PC-9 (cell line): Measurements from ENCODE around the gene HAGHL. TPM values are rescaled to one million over a fixed set of nuclear protein-coding genes. Genes with fewer than 3 reads are reported as not detected.

Experiments
- BruUV-seq: library from RNA; stranded (reverse); fragments of 400-500 nt; replicated peaks from 2 replicates; lab custom pipeline; 2021; lab: Mats Ljungman, UMichigan
- CTCF ChIA-PET: fragments of 300-600 bp; sonication (Branson Sonifier 250); formaldehyde crosslinking; loops from one replicate; lab custom pipeline; 2022; ENCODE audit warnings: antibody characterized with exemption; lab: Charles Lee
- POLR2A ChIA-PET: fragments of 300-600 bp; sonication (Branson Sonifier 250); formaldehyde crosslinking; loops from one replicate; lab custom pipeline; 2022; ENCODE audit warnings: antibody characterized with exemption; ENCODE audit not compliant: unreplicated experiment; lab: Charles Lee
- DNase-seq, 2 experiments: peaks; one replicate each; pipeline versions ENCODE4 v3.0.0 to v3.0.0-alpha.2; 2015 to 2022; ENCODE audit warnings: mixed read lengths in 1 of 2
- H2AFZ ChIP-seq: fragments of 200-600 bp; sonication (generic); 2 replicates; pipeline ENCODE4 v1.8.1; 2017; ENCODE audit warnings: antibody characterized with exemption
- H3F3A ChIP-seq: fragments of 200-600 bp; sonication (generic); 2 replicates; pipeline ENCODE4 v1.8.1; 2017; ENCODE audit warnings: antibody characterized with exemption, mild to moderate bottlenecking, low read depth; ENCODE audit not compliant: insufficient read depth
- H3K27ac ChIP-seq: fragments of 200-600 bp; sonication (generic); 2 replicates; pipeline ENCODE4 v1.6.1; 2016; ENCODE audit warnings: mixed run types
- H3K27me3 ChIP-seq: fragments of 200-600 bp; sonication (generic); 2 replicates; pipeline ENCODE4 v1.6.1; 2016; ENCODE audit warnings: low read depth, mixed run types; ENCODE audit not compliant: insufficient read depth
- H3K36me3 ChIP-seq: fragments of 200-600 bp; sonication (generic); 2 replicates; pipeline ENCODE4 v1.6.1; 2016; ENCODE audit warnings: low read depth, mixed run types
- H3K4me1 ChIP-seq: fragments of 200-600 bp; sonication (generic); replicated peaks from 2 replicates; pipeline ENCODE4 v1.6.1; 2016; ENCODE audit warnings: mixed run types; ENCODE audit not compliant: insufficient read depth
- H3K4me2 ChIP-seq: fragments of 200-600 bp; sonication (generic); 2 replicates; pipeline ENCODE4 v1.6.1; 2017; ENCODE audit warnings: mixed run types
- H3K4me3 ChIP-seq: fragments of 200-600 bp; sonication (generic); 2 replicates; pipeline ENCODE4 v1.6.1; 2016; ENCODE audit warnings: mixed run types
- H3K79me2 ChIP-seq: fragments of 200-600 bp; sonication (generic); 2 replicates; pipeline ENCODE4 v1.6.1; 2017; ENCODE audit warnings: low read depth, mixed run types
- H3K9me2 ChIP-seq: fragments of 200-600 bp; sonication (generic); 2 replicates; pipeline ENCODE4 v1.8.1; 2017; ENCODE audit warnings: mild to moderate bottlenecking; ENCODE audit not compliant: insufficient read depth
- H3K9me3 ChIP-seq: fragments of 200-600 bp; sonication (generic); 2 replicates; pipeline ENCODE4 v1.8.1; 2016; ENCODE audit warnings: low read depth; ENCODE audit not compliant: insufficient read depth
- H4K20me1 ChIP-seq: fragments of 200-600 bp; sonication (generic); 2 replicates; pipeline ENCODE4 v1.8.1; 2017; ENCODE audit not compliant: insufficient read depth
- EZH2 ChIP-seq: fragments of 200-600 bp; sonication (generic); IDR thresholded peaks from 2 replicates; pipeline ENCODE4 v1.8.0; 2017; ENCODE audit warnings: antibody characterized with exemption, low read depth
- intact Hi-C: fragments of 100-400 bp; cut with micrococcal nuclease; formaldehyde crosslinking; loops from one replicate; pipeline ENCODE4 v1.10.0; 2022; ENCODE audit not compliant: unreplicated experiment
- total RNA-seq: library from RNA; stranded (reverse); gene quantifications from 2 replicates; pipeline ENCODE4 v1.2.3, GENCODE V29; 2021
- TF ChIP-seq, protein P1 (sequence below): fragments of 200-600 bp; sonication (generic); conservative IDR thresholded peaks from 2 replicates; pipeline ENCODE4 v1.6.1; 2017; ENCODE audit warnings: mixed run types, antibody characterized with exemption, mild to moderate bottlenecking, moderate library complexity

The HAGHL gene
- total RNA-seq, 1 experiment from 2014 or later = 31.0 TPM

GRCh38 chr16:716200-716568 lies 10.7 kb upstream of the HAGHL start:
- Histone ChIP-seq H3K27ac (no peak overlapping the region), H3K27me3 (peaks cover 2% of the 10 kb centered on the region; the same call in 1 of the 2 replicates), H2AFZ (0 out of 2 replicates have a peak overlapping the region, but pooled peaks have one; percentile 33), H3K4me1 (peaks cover 53% of the 10 kb centered on the region), H3K36me3 (no peaks in the 10 kb centered on the region), H3K9me2 (no peaks in the 10 kb centered on the region), H3K9me3 (no peaks in the 10 kb centered on the region), H4K20me1 (peaks cover 12% of the 10 kb centered on the region; the same call in 1 of the 2 replicates), H3K4me2 (peak overlapping the region; percentile 85), H3K79me2 (peaks cover 4% of the 10 kb centered on the region; the same call in 1 of the 2 replicates), H3F3A (peaks cover 46% of the 10 kb centered on the region), H3K4me3 (peak overlapping the region; percentile 81)
- DNase-seq = peak; percentile 56
- intact Hi-C loops = no loop called here
- BruUV-seq = no TSS peak
- ChIA-PET POLR2A (interaction anchor here (1.5 kb wide), 1 partner anchor 12 kb away, joined by 26 read pairs; no protein-coding TSS in a partner anchor), CTCF (interaction anchor here (0.6 kb wide), 2 partner anchors 43 to 581 kb away, joined by 3 read pairs; no protein-coding TSS in a partner anchor)
- TF ChIP-seq, protein P1, sequence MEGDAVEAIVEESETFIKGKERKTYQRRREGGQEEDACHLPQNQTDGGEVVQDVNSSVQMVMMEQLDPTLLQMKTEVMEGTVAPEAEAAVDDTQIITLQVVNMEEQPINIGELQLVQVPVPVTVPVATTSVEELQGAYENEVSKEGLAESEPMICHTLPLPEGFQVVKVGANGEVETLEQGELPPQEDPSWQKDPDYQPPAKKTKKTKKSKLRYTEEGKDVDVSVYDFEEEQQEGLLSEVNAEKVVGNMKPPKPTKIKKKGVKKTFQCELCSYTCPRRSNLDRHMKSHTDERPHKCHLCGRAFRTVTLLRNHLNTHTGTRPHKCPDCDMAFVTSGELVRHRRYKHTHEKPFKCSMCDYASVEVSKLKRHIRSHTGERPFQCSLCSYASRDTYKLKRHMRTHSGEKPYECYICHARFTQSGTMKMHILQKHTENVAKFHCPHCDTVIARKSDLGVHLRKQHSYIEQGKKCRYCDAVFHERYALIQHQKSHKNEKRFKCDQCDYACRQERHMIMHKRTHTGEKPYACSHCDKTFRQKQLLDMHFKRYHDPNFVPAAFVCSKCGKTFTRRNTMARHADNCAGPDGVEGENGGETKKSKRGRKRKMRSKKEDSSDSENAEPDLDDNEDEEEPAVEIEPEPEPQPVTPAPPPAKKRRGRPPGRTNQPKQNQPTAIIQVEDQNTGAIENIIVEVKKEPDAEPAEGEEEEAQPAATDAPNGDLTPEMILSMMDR = no peak
- TF ChIP-seq EZH2 = no peak

DNA sequence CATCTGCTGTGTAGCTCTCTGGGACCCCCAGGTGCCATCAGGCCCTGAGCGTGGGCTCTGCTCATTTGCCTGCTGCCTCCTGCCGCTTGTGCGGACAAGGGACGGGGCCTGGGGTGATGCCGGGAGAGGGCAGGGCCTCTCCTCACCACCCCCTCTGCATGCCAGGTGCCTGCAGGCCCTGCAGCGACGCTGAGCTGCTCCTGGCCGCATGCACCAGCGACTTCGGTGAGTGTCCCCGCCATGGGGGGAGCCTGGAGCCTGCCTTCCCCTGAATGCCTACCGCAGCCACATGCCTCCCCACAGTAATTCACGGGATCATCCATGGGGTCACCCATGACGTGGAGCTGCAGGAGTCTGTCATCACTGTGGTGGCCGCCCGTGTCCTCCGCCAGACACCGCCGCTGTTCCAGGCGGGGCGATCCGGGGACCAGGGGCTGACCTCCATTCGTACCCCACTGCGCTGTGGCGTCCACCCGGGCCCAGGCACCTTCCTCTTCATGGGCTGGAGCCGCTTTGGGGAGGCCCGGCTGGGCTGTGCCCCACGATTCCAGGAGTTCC lies 10.1 kb upstream of the HAGHL start:
- H3K9me3 ChIP-seq = no peaks in the 10 kb centered on the region
- no peak overlapping the region for H2AFZ ChIP-seq
- BruUV-seq = no TSS peak
- ChIA-PET CTCF (no interaction called here), POLR2A (interaction anchor here (1.5 kb wide), 1 partner anchor 11 kb away, joined by 26 read pairs; no protein-coding TSS in a partner anchor)
- peak overlapping the region; percentile 85 for H3K4me2 ChIP-seq
- H3F3A ChIP-seq = peaks cover 51% of the 10 kb centered on the region
- no peaks in the 10 kb centered on the region for H3K27me3 ChIP-seq
- no peaks in the 10 kb centered on the region for H3K9me2 ChIP-seq
- peaks cover 12% of the 10 kb centered on the region; the same call in 1 of the 2 replicates for H4K20me1 ChIP-seq
- H3K4me3 ChIP-seq = peak overlapping the region; percentile 81; the same call in 1 of the 2 replicates
- no peak overlapping the region for H3K27ac ChIP-seq
- intact Hi-C loops = no loop called here
- DNase-seq = no peak
- peaks cover 50% of the 10 kb centered on the region for H3K4me1 ChIP-seq
- no peak for TF ChIP-seq EZH2
- TF ChIP-seq, protein P1 = no peak
- no peaks in the 10 kb centered on the region for H3K36me3 ChIP-seq
- peaks cover 6% of the 10 kb centered on the region for H3K79me2 ChIP-seq

- no peaks in the 10 kb centered on the region for H3K27me3 ChIP-seq
- intact Hi-C loops = no loop called here
- H3K36me3 ChIP-seq = no peaks in the 10 kb centered on the region
- no TSS peak for BruUV-seq
- no peak overlapping the region for H2AFZ ChIP-seq
- H3K79me2 ChIP-seq = peaks cover 8% of the 10 kb centered on the region
- H3K9me2 ChIP-seq = no peaks in the 10 kb centered on the region
- H3K27ac ChIP-seq = no peak overlapping the region
- H3K4me1 ChIP-seq = peaks cover 45% of the 10 kb centered on the region
- H3K4me3 ChIP-seq = no peak overlapping the region
- TF ChIP-seq, protein P1 = no peak
- no peak for TF ChIP-seq EZH2
- CTCF ChIA-PET = interaction anchor here (0.7 kb wide), 1 partner anchor 625 kb away, joined by 4 read pairs; no protein-coding TSS in a partner anchor
- DNase-seq = no peak
- H3F3A ChIP-seq = peaks cover 48% of the 10 kb centered on the region; the same call in 1 of the 2 replicates
- H3K9me3 ChIP-seq = no peaks in the 10 kb centered on the region
- POLR2A ChIA-PET = no interaction called here
- no peak overlapping the region for H3K4me2 ChIP-seq
- peaks cover 12% of the 10 kb centered on the region; the same call in 1 of the 2 replicates for H4K20me1 ChIP-seq
These were observed 9.3 kb upstream of the HAGHL start for GRCh38 chr16:717450-718245.
